GM18505 (cell line): ENCODE measurements around the gene VIT.

Source experiments
- ATAC-seq: cut with Tn5 transposase; IDR thresholded peaks from one replicate; pipeline ENCODE4 v1.9.1; 2021; ENCODE audit not compliant: unreplicated experiment
- POLR2A ChIP-seq: IDR thresholded peaks from 4 replicates; pipeline ENCODE4 v1.6.1; 2011; ENCODE audit warnings: borderline replicate concordance; ENCODE audit not compliant: insufficient read depth, insufficient read length; ENCODE audit errors: extremely low read depth

The VIT gene

DNA sequence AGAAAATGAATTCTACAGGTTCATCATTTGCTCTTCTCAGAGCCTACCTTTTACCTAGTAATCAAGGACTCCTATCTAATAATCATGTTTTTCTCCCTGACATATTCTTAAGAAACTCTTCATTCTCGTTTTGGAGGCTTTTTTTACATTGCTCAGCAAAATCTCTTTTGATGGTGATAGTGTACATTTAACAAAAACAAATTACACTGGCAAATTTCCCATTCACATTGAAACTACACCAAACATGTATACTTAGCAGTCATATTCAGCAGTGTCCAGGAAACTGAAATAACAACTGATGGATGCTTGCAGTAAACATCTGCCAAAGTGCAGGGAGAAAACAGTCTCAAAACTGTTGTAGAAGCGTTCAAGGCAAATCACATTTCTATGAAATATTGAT lies 4.4 kb upstream of the VIT start:
- ATAC-seq, result no peak
- TF ChIP-seq POLR2A, result no peak

DNA sequence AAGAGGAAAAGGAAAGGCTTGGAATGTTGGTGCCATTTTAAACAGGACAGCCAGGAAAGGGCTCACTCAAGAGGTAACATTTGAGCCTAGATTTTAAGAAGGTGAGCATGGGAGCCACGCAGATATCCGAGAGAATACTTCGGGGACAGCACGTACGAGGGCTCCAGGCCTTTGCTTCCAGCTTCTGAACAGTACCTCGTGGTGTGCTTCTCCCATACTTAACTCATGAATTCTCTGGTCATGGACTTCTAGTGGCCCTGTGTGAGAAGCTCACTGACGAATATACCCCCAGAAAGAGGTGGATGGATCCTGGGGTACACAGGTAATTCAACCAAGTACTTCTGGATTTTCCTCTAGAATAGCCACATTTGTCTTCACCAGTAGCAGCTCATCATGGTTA lies 2.7 kb upstream of the VIT start:
- no peak for TF ChIP-seq POLR2A
- ATAC-seq, result no peak

DNA sequence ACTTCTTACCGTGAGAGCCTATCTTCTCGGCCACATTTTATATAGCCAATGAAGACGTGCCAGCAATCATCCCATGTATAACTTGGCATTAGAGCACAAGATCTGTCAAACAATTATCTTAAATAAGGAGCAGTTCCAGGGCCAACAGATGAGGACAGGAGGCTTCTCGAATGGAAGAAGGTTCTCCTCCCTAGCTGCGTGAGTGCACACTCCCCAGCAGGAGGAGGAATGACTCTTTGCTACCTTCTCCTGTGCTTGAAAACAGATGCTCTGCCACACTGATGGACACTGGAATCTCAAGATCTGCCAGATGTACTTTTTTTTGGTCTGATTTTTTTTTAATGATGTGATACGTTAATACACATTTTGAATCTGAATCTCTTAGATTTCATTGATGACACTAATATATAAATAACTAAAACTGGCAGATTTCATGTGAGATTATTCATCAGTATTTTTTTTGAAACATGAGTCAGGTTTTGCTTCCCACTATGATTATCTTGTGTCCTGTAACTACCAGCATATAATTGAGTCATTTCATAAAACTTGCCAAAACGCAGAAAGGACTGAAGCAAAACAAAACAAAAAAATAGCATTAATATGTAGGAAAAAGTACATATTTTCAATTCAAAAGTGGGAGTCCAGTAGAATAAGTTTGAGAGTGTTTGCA lies 626 bp upstream of the VIT start:
- ATAC-seq, result no peak
- TF ChIP-seq POLR2A, result no peak

DNA sequence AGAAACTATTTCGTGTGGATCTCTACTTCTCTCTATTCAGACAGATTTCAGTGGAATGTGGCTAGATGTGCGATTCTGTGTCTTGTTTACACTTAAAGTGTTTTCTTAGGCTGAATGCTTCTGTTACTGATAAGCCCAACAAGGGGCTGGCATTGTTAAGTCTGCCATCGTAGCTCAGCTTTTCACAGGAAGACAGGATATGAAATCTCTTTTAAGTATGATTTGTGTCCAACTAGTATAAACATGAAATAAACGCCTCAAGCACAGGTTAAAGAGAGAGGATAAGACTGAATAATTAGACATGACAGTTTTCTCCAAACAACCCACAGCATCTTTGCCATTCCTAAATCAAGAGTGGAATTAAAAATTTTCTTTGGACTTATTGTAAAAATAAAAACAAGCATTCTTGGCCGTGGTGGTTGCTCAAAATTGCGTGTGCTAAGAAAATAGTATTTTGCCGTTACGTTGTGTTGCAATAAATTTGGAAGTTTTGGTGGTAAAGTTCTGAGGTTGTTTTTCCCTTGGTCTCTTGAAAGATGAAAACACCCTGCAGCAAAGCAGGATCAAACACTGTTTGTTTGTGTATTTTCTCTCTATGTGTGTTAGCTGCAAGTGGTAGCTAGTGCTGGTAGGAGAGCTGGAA lies 1.0 kb downstream of the VIT start:
- no peak for ATAC-seq
- no peak for TF ChIP-seq POLR2A

DNA sequence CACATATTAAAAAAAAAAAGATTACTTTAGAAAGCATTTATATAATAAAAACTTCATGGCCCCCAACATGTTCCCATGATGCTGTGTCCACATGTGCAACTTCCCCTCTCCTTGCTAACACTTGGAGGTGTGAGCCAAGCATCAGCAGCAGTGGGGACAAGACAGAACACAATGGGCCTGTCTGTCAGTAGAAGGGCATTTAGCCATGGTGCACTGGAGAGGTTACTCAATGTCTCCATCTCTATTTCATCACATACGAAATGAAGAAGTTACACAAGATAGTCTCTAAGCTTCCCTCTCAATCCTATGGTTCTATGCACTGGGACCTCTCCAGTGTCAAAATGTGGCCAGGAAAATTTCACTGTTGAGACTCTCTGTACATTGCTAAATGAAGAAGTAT lies 2.5 kb downstream of the VIT start:
- ATAC-seq, result no peak

DNA sequence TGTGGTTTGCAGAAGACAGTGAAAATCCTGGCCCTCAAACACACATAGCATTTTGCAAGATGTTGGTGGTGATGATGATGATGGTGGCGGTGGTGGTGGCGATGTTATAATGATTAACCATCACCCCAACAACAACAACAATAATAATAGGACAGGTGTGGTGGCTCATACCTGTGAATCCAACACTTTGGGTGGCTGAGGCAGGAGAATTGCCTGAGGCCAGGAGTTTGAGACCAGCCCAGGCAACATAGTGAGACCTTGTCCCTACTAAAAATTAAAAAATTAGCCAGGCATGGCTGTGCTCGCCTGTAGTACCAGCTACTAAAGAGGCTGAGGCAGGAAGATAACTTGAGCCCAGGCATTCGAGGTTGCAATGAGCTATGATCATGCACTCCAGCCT lies 3.8 kb downstream of the VIT start:
- ATAC-seq, result no peak
- TF ChIP-seq POLR2A, result no peak

More for the DNA sequence above, 2.5 kb downstream of the VIT start:
- TF ChIP-seq POLR2A, result no peak

DNA sequence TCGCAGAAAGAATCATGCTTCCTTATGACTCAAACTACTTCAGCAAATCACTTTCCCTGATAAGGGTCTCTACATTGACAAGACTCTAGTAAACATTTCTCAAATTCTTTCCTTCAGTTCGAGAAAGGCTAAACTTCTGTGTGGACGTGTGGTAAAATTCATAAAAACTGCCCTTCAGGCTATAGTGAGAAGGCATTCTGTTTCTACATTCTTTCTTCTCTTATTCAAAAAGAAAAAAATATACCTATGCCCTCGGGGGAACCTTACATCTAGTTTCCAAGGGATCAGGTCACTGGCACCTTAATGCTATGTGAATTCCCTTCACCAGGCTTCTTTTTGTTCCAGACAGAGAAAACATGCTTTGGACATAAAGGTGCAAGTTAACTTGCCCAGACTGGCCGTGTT lies 4.9 kb downstream of the VIT start:
- TF ChIP-seq POLR2A, result no peak
- no peak for ATAC-seq

DNA sequence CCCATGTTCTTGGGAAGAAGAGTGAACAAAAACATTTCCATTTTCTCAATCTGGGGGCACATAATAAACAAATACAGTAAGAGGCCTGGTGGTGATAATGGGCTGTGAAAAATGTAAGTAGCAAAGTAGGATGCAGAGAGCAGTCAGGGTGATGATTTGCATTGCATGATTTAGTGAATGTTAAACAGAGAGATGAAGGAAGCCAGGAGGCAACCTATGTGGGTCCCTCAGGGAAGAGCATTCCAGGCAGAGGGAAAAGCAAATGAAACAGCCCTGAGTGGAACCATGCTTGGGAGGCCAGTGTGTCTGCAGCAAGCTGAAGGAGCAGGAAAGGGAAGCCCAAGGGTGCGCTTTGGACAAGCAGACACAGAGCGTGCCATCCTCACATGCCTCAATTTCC lies 5.4 kb downstream of the VIT start:
- ATAC-seq, result no peak
- TF ChIP-seq POLR2A, result no peak

DNA sequence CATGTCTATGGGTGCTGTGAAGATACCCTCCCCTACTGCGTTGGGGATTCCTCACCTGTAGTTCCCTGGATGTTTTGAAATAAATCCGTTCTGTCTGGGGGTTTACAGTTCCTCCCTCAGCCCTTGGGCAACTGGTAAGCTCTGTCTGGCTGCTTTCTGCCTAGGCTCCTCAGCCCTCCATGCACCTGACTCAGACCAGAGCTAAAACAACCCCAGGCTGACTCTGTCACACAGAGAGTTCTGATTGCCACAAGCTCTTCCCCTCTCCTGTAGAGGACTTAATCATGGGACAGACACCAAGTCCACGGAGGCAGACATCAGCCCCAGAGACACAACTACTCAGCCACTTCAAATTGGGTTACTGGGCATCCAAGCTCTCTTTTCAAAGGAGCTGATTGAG lies 6.3 kb downstream of the VIT start:
- ATAC-seq, result no peak
- no peak for TF ChIP-seq POLR2A

DNA sequence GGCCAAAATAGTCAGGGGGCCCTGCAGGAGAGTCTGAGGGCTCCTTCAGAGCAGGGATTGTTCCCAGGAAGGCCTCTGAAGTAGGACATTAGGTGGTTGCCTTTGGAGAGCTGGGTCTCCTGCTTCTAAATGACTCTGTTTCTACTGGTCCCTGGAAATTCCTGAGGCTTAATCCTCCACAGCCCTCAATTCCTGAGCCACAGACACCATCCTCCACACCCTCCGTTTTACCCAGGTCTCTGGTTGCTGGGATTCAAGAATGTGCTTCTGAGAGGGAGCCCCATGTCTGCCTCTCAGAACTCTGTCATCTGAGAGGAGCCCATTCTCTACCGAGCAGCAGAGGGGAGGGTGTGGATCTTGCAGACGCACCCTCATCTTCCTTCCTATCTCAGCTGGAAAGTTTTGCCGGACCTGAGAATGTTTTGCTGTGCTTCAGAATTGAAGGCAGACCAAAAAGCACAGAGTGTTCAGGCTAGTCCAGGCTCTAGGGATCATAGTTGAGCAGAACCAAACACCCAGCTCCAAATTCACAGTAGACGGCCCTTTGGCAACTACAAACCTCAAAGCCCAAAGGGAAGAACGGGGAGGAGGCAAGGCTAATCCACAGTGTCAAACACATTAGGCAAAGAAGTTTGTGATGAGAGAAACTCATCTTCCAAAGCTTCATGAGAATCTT lies 8.1 kb downstream of the VIT start:
- ATAC-seq, result no peak
- no peak for TF ChIP-seq POLR2A

DNA sequence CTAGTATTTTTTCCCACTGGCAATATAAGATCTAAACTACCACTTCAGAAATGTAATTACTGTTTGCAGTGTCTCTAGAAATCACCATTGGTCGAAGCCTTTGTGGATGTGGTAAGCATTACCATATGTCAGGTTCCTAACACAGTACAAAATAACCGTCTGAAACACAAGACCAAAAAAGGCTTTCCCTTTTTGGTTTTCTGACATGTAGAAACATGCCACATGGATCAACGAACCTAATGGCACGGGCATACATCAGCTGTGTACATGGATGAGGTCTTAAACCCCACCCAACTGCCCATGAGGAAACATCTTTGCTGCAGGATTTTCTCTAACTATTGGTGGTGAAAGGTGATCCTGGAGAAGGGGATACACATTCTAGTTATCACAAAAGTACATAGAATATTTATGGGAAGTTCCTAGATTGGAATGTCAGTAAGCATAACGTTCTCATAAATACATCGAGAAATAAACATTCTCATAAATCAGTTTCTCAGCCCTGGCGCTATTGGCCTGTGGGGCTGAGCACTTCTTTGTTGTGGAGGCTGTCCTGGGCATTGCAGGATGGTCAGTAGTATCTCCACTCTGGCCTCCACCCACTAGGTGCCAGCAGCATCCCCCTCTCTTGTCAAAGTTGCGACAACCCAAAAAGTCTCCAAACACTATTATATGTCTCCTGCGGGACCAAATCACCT lies 9.0 kb downstream of the VIT start:
- no peak for TF ChIP-seq POLR2A
- ATAC-seq, result no peak

DNA sequence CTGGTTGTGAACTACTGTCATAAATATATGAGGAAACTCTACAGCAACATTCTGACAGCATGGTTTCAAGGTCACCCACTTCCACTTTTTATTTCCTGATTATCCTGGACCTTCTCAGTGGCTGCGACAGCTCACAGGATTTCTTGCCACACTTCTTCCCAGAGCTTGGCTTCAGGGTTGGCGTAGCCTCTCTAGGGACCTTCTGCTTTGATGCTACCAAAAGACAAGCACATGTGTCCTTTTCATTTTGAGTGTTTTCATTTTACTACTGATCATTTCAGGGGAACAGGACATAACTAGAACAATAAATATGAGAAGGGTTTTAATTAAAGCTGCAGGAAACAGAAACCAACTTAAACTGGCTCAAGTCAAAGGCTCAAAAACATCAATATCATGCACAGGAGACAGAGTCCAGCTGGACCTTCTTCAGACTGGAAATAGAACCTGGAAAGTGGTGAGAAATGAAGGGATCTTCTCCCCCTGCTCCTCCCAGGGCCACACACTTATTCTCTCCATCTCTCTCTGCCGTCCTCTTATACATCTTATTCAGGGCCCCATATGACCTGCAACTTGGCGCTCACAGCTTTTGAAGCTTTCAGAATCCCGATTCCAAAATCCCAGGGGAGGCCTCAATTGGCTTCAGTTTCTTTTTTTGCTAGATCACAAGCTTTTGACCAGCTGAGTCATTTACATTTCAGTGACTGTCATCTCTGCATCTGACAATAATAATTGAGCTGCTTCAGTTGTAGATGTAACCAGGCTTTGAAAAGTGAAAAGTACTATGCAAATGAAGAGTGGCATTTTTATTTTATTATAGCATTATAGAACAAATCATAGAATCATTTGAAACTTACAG lies 9.7 kb downstream of the VIT start:
- TF ChIP-seq POLR2A, result no peak
- ATAC-seq, result no peak

DNA sequence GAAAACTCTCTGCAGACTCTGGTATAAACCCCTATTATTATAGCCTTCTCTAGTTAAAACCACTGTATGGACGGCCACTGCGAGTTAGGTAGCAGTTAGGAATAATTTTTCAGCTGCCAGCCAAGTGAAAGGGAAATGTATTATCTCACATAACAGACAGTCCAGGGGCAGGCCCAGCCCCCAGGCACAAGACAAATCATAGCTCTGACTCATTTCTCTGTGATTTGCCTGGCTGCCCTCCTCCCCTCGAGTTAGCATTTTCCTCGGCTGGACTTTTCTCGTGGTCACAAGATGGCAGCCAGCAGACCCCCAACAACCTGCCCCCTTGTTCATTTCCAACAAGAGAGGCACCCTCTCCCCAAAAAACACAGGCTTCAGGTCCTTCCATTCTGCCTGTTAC lies 10.5 kb downstream of the VIT start:
- no peak for ATAC-seq
- TF ChIP-seq POLR2A, result no peak

DNA sequence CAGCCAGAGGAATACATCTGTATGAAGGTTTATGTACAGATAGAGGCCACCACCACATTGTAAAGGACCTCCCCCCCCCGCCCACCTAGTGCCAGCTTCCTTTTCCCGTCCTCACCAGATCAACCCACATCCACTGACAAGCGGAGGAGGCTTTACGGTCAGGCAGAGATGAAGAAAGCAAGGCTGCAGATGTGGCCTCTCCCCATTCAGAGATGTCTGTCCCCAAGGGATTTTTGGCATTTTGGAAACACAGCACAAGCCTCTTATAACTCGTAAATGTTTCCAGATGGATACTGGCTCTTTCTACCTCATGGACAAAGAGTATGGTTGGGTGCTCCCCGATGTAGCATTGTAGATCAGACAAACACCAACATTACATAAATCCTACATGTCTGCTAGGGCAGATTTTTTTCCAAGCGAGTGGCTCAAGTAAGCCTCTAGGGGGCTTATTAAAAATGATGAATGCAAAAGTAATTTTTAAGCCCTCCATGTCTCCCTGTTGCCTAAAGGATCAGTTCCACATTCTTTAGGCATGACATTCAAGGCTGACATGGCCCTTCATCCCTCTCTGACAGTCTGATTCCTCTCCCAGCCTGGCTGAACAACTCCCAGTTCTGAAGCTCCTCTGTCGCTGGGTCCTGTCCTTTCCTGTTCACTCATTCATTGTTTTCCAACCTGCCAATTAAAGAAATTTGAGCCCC lies 11.7 kb downstream of the VIT start:
- ATAC-seq, result no peak
- no peak for TF ChIP-seq POLR2A
